ENCODE measurements around the gene TMEM126A.

TMEM126A gene

DNA sequence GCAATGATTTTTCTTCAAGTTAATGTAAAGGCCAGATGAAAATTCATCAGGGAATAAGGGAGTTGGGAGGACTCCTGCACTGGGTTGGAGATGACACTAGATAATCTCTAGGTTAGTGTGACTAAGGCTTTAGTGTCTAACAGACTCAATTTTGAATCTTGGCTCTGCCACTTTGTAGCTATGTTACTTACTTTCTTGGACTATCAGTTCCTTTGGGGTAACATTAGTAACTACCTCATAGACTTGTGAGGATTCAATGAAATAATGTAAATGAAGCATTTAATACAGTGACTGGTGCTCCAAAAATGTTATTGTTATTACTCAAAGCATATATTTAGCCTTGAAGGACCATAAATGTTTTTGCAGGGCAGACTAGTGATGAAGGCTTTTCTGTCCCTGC lies 47.8 kb downstream of the TMEM126A start:
- no peak for DNase-seq (ENCODE audit: low read depth)

DNA sequence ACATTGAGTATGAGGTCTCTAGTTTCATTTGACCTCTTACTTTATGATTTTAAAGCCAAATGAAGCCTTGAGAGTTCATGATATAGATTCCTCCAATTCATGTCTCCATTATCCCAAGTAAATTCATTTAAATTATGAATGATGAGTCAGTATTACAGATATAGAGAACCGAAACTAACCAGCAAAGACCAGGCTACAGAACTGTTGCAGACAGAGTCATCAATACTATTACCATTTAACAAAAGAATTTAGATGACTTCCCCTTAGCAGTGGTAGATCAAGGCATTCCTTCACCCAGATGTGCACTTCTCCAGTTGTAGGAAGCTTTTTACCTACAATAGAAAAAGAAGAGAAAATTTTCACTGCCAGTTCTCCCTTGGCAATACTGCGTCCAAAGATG lies 50.0 kb downstream of the TMEM126A start:
- no peak for DNase-seq (ENCODE audit: low read depth)

DNA sequence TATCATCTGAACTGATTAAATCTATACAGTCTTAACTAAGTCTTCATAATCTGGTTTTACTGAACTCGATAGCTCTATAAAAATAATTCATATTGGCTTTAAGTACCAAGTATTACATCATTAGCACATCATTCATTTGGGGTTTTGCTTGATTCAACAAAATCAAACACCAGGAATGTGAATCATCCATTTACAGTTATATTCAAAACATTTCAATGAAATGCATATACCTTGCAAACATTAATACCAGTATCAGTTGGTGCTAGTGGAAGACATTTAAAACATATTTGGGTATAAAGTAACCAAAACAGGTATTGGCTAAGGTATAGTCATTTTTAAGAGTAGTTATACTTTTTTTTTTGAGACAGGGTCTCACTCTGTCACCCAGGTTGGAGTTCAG lies 50.4 kb downstream of the TMEM126A start:
- DNase-seq (ENCODE audit: low read depth) = no peak

DNA sequence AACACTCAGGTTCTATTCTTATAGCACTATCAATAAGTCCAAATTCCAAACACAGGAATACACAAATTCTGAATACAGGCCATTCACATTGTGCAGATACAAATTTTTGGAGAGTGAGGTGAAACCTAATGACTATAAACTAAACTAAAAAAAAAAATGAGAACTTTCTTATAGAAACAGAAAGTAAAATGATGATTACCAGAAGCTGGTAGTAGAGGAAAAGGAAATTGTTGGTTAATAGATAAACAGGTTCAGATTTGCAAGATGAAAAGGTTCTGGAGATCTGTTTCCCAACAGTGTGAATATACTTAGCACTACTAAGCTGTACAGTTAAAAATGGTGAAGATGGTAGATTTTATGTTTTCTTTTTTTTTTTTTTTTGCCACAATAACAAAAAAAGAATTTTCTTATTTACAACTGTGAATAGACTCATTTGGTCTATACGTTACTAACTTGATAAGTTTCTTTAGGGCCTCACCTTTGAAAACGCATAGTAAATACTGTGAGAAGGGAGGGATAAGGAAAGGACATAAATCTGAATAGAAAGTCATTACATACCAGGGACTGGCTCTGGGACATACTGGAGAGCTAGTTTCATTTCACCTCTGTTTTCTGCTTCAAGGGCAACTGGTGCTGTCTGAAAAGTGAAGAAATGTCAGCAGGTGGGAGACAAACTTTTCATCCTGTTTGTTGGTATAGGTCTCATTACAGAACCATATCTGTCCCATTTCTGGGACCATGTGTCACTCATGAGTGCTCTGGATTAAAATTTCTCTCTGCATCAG lies 52.4 kb downstream of the TMEM126A start:
- DNase-seq (ENCODE audit: low read depth) = no peak

DNA sequence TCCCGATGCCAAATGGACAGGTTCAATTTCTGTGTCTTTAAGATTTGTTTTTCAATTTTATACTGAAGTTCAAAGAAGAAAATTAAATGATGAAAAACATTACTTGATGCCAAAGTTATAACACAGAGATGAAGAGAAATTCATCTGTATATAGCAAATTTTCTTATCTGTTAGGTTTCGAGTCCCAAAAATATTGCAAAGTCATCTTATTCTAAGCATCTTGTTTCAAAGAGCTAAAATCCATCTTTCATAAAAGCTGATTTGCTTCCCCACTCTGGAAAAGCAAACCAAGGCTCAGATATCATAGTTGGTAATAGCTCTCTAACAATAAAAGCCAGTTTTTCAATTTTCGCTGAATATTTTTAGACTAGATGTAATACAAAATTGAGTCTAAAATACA lies 57.2 kb downstream of the TMEM126A start:
- no peak for DNase-seq (ENCODE audit: low read depth)

DNA sequence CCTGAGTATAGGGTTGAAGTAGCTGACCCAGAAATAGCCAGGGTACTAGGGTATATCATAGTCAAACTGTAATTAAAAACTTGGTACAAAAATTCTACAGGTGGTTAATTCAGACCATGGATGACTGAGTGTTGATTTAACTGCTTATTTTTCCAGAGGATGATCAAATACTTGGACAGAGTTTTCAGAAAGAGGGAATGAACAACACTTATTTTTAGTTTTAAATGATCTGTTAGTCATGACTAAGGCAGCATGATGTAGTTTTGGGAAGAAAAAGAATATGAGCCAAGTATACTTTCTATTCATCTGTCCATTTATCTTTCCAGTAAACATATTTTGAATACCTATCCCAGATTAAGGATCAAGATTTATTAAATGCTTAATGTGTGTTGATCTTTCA lies 58.0 kb downstream of the TMEM126A start:
- no peak for DNase-seq (ENCODE audit: low read depth)
